ENCODE data around the gene REN. TPM values are rescaled to one million over a fixed set of nuclear protein-coding genes. Genes with fewer than 3 reads are reported as not detected.

REN gene
- total and polyA plus RNA-seq, 2 donors (not counting 3 experiments of a cell fraction or from before 2014, with no cell fraction given): 0.11 TPM; not detected in 1

DNA sequence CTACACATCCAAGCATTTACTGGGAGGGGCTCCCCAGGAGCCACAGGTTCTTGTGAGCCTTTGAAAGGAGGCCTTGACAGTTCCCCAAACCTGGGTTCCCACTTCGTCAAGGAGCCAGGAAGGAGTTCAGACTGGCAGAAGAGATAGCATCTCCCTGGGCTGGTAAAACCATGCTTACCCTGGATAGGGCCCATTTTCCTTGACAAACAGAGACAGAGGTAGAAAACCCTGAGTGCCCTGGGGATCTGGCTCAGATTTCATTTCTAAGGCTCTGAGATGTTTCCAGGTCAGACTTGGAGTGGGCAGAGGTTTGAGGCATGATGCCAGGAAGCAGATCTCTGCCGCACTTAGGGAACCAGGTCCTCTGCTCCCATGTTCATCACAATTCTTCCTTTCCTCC, 17.0 kb downstream of the REN start:
- Histone ChIP-seq H3K4me3 (replicated peaks in 1 of 3; ENCODE audit: insufficient read depth in 1 of 3, low read depth in 1 of 3, low read length in 3 of 3) (no peak overlapping the region), H3K79me2 (ENCODE audit: control insufficient read depth, insufficient read depth, low read length) (no peaks in the 10 kb centered on the region), H3K4me2 (ENCODE audit: insufficient read depth, low read length) (no peak overlapping the region), H3K9me3 (replicated peaks; ENCODE audit: control insufficient read depth, insufficient read depth, low read length) (no peaks in the 10 kb centered on the region), H3K9ac (replicated peaks; ENCODE audit: extremely low read depth, insufficient read depth, low read length) (no peak overlapping the region), H2AFZ (ENCODE audit: low read depth, low read length) (no peak overlapping the region), H3K27me3 (ENCODE audit: control insufficient read depth in 2 of 2, insufficient read depth in 2 of 2, low read length in 2 of 2) (no peaks in the 10 kb centered on the region), H4K20me1 (replicated peaks; ENCODE audit: control insufficient read depth, extremely low read depth, insufficient read depth, low read length) (no peaks in the 10 kb centered on the region), H3K36me3 (ENCODE audit: control insufficient read depth in 2 of 2, extremely low read depth in 1 of 2, insufficient read depth in 2 of 2, low read length in 2 of 2) (no peaks in the 10 kb centered on the region), H3K4me1 (ENCODE audit: control insufficient read depth, extremely low read depth, insufficient read depth, low read length) (peaks cover 5% of the 10 kb centered on the region), H3K27ac (ENCODE audit: insufficient read depth, low read depth, low read length) (no peak overlapping the region), H3K9me1 (replicated peaks; ENCODE audit: control insufficient read depth, extremely low read depth, insufficient read depth, low read length) (no peaks in the 10 kb centered on the region)
- ChIA-PET CTCF (interaction anchor here (1.1 to 3.8 kb wide), 4 partner anchors 14 to 65 kb away, joined by 3 to 29 read pairs (median 12); partner anchors contain the start of gene GOLT1A), POLR2A (no interaction called here)
- no peak for TF ChIP-seq JUN (IDR thresholded peaks at IDR 0.05; ENCODE audit: borderline replicate concordance, insufficient read depth, insufficient read length, low read depth)
- dilution Hi-C loops (cut with MboI; ENCODE audit: extremely low pct_ligation_motif_present, low sequenced_read_pairs) (loop anchor here (25.0 kb wide), 1 partner anchor 287 kb away; the partner anchor contains the start of gene SNRPE), intact Hi-C loops (cut with micrococcal nuclease) (no loop called here)
- BruUV-seq (replicated peaks): no TSS peak
- DNase-seq (ENCODE audit: low read depth, low spot score) (no peak), FAIRE-seq (no peak)

DNA sequence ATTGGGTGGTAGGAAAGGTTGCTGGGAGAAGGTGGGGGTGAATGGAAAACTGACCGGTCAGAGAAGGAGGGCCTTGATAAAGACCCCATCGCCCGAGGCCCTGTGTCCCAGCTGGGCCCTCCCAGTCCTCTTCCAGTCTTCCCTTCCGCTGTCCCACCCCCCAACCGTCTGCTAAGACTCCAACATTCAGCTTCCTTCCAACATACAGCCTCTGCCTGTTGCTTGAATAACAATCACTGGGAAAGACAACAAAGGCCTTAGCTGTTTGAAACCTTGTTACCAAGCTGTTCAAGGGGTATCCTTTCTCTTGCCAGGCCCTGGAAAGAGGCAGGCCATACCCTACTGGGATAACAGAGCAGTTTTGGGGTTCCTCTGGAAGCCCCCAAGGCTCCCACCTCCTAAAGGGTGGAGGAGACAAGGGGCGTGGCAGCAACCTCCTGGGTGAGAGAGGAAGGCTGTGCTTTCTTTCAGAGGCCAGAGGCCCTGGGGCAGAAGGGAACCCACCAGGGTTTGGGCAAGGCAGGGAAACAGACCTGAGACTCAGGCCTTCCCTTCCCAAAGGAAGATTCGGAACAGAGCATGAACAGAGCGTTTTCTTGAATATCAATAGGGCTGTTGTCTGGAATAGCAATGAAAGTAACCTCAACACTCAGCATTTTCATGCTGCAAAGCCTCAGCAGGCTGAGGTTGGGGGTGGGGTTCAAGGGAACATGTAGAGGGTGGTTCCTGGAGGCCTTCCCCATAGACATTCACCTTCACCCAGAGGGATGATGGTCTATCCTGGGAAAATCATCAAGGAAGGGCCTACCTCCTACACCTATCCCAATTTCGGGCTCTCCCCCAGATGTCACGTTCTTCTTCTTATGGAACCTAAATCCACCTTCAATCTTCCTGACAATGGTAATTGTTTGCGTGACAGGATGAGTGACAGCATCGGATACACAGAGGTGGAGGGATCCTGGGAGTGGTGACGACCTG, 18.4 kb downstream of the REN start:
- H3K9ac ChIP-seq (replicated peaks; ENCODE audit: extremely low read depth, insufficient read depth, low read length): no peak overlapping the region
- H3K9me1 ChIP-seq (replicated peaks; ENCODE audit: control insufficient read depth, extremely low read depth, insufficient read depth, low read length): no peaks in the 10 kb centered on the region
- BruUV-seq (replicated peaks): no TSS peak
- no peak overlapping the region for H2AFZ ChIP-seq (ENCODE audit: low read depth, low read length)
- no peaks in the 10 kb centered on the region for H3K27me3 ChIP-seq (ENCODE audit: control insufficient read depth in 2 of 2, insufficient read depth in 2 of 2, low read length in 2 of 2)
- DNase-seq (ENCODE audit: low read depth, low spot score) (no peak), FAIRE-seq (no peak)
- no peak overlapping the region for H3K27ac ChIP-seq (ENCODE audit: insufficient read depth, low read depth, low read length)
- dilution Hi-C loops (cut with MboI; ENCODE audit: extremely low pct_ligation_motif_present, low sequenced_read_pairs) (loop anchor here (25.0 kb wide), 1 partner anchor 285 kb away; the partner anchor contains the start of gene SNRPE), intact Hi-C loops (cut with micrococcal nuclease) (no loop called here)
- no peaks in the 10 kb centered on the region for H4K20me1 ChIP-seq (replicated peaks; ENCODE audit: control insufficient read depth, extremely low read depth, insufficient read depth, low read length)
- H3K36me3 ChIP-seq (ENCODE audit: control insufficient read depth in 2 of 2, extremely low read depth in 1 of 2, insufficient read depth in 2 of 2, low read length in 2 of 2): no peaks in the 10 kb centered on the region
- no peaks in the 10 kb centered on the region for H3K79me2 ChIP-seq (ENCODE audit: control insufficient read depth, insufficient read depth, low read length)
- POLR2A ChIA-PET: no interaction called here
- peaks cover 3% of the 10 kb centered on the region for H3K4me1 ChIP-seq (ENCODE audit: control insufficient read depth, extremely low read depth, insufficient read depth, low read length)
- no peak for TF ChIP-seq POLR2A (IDR thresholded peaks at IDR 0.05; ENCODE audit: low read depth, low read length)
- no peak for TF ChIP-seq GATA2 (IDR thresholded peaks at IDR 0.05; ENCODE audit: insufficient read depth, insufficient read length, low read depth, low read length)
- TF ChIP-seq FOS (IDR thresholded peaks at IDR 0.05; ENCODE audit: borderline replicate concordance, insufficient read depth, low read length): no peak
- no peak for TF ChIP-seq JUN (IDR thresholded peaks at IDR 0.05; ENCODE audit: borderline replicate concordance, insufficient read depth, insufficient read length, low read depth)
- TF ChIP-seq, protein P1, sequence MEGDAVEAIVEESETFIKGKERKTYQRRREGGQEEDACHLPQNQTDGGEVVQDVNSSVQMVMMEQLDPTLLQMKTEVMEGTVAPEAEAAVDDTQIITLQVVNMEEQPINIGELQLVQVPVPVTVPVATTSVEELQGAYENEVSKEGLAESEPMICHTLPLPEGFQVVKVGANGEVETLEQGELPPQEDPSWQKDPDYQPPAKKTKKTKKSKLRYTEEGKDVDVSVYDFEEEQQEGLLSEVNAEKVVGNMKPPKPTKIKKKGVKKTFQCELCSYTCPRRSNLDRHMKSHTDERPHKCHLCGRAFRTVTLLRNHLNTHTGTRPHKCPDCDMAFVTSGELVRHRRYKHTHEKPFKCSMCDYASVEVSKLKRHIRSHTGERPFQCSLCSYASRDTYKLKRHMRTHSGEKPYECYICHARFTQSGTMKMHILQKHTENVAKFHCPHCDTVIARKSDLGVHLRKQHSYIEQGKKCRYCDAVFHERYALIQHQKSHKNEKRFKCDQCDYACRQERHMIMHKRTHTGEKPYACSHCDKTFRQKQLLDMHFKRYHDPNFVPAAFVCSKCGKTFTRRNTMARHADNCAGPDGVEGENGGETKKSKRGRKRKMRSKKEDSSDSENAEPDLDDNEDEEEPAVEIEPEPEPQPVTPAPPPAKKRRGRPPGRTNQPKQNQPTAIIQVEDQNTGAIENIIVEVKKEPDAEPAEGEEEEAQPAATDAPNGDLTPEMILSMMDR (IDR thresholded peaks at IDR 0.05; ENCODE audit: extremely low read depth in 1 of 2, insufficient read depth in 1 of 2, low read depth in 1 of 2, low read length in 2 of 2): no peak
- no peak for TF ChIP-seq POLR2AphosphoS5 (IDR thresholded peaks at IDR 0.05; ENCODE audit: insufficient read depth, low read depth, low read length)
- TF ChIP-seq EZH2 (IDR thresholded peaks at IDR 0.05; ENCODE audit: borderline replicate concordance, low read depth, low read length, severe bottlenecking): no peak
- TF ChIP-seq, protein P2, sequence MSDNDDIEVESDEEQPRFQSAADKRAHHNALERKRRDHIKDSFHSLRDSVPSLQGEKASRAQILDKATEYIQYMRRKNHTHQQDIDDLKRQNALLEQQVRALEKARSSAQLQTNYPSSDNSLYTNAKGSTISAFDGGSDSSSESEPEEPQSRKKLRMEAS (IDR thresholded peaks at IDR 0.05; ENCODE audit: insufficient read depth, insufficient read length): no peak
- TF ChIP-seq MYC (IDR thresholded peaks at IDR 0.05; ENCODE audit: low read depth, low read length): no peak
- no peaks in the 10 kb centered on the region for H3K9me3 ChIP-seq (replicated peaks; ENCODE audit: control insufficient read depth, insufficient read depth, low read length)
- no peak overlapping the region for H3K4me2 ChIP-seq (ENCODE audit: insufficient read depth, low read length)
- CTCF ChIA-PET: interaction anchor here (1.1 kb wide), 1 partner anchor 19 kb away, joined by 3 read pairs; no protein-coding TSS in a partner anchor
- no peak overlapping the region for H3K4me3 ChIP-seq (replicated peaks in 1 of 3; ENCODE audit: insufficient read depth in 1 of 3, low read depth in 1 of 3, low read length in 3 of 3)

All from endothelial cell of umbilical vein (primary cell).